ENCODE data around the gene IGSF10.
"Not testable (repeated sequence)": the region's sequence is repeated elsewhere in the genome, so short reads cannot be mapped to it uniquely, and the experiment has no call there.

The IGSF10 gene

GRCh38 chr3:151460774-151461450 lies at the start of gene IGSF10:
IGSF10 (minus strand) TSS chr3:151461061; CDS start chr3:151458709, 2,352 bp downstream.
- DNase-seq (ENCODE audit: extremely low spot score, insufficient read length, low read depth) (no peak), FAIRE-seq (no peak)

- not testable (repeated sequence) for FAIRE-seq; DNase-seq (ENCODE audit: extremely low spot score, insufficient read length, low read depth)
Observed at GRCh38 chr3:151509468-151510135, 48.7 kb upstream of the IGSF10 start.

GRCh38 chr3:151504606-151505005 lies 43.7 kb upstream of the IGSF10 start:
- FAIRE-seq (no peak), DNase-seq (ENCODE audit: extremely low spot score, insufficient read length, low read depth) (no peak)

- FAIRE-seq (no peak), DNase-seq (ENCODE audit: extremely low spot score, insufficient read length, low read depth) (no peak)
Observed at GRCh38 chr3:151503074-151503473, 42.2 kb upstream of the IGSF10 start.

- FAIRE-seq (no peak), DNase-seq (ENCODE audit: extremely low spot score, insufficient read length, low read depth) (no peak)
Observed at GRCh38 chr3:151501923-151502632, 41.2 kb upstream of the IGSF10 start.

GRCh38 chr3:151501171-151501922 lies 40.5 kb upstream of the IGSF10 start:
- DNase-seq (ENCODE audit: extremely low spot score, insufficient read length, low read depth): no peak
- FAIRE-seq: no peak

GRCh38 chr3:151499168-151499567 lies 38.3 kb upstream of the IGSF10 start:
- FAIRE-seq: no peak

GRCh38 chr3:151491525-151491924 lies 30.7 kb upstream of the IGSF10 start:
- FAIRE-seq: no peak
- DNase-seq (ENCODE audit: extremely low spot score, insufficient read length, low read depth): no peak

More at GRCh38 chr3:151499168-151499567, 38.3 kb upstream of the IGSF10 start:
- no peak for DNase-seq (ENCODE audit: extremely low spot score, insufficient read length, low read depth)

- FAIRE-seq; DNase-seq (ENCODE audit: extremely low spot score, insufficient read length, low read depth): not testable (repeated sequence)
Observed at GRCh38 chr3:151487833-151488232, 27.0 kb upstream of the IGSF10 start.

- FAIRE-seq (no peak), DNase-seq (ENCODE audit: extremely low spot score, insufficient read length, low read depth) (no peak)
Observed at GRCh38 chr3:151483961-151484520, 23.2 kb upstream of the IGSF10 start.

- FAIRE-seq: no peak
- no peak for DNase-seq (ENCODE audit: extremely low spot score, insufficient read length, low read depth)
Observed at GRCh38 chr3:151483488-151483887, 22.6 kb upstream of the IGSF10 start.

GRCh38 chr3:151480492-151480891 lies 19.6 kb upstream of the IGSF10 start:
- FAIRE-seq (no peak), DNase-seq (ENCODE audit: extremely low spot score, insufficient read length, low read depth) (no peak)

- DNase-seq (ENCODE audit: extremely low spot score, insufficient read length, low read depth) (no peak), FAIRE-seq (no peak)
Observed at GRCh38 chr3:151479452-151479851, 18.6 kb upstream of the IGSF10 start.

- DNase-seq (ENCODE audit: extremely low spot score, insufficient read length, low read depth): no peak
- no peak for FAIRE-seq
Observed at GRCh38 chr3:151478335-151478697, 17.5 kb upstream of the IGSF10 start.

GRCh38 chr3:151477591-151478334 lies 16.9 kb upstream of the IGSF10 start:
- FAIRE-seq (no peak), DNase-seq (ENCODE audit: extremely low spot score, insufficient read length, low read depth) (no peak)

GRCh38 chr3:151476344-151477018 lies 15.6 kb upstream of the IGSF10 start:
- FAIRE-seq (no peak), DNase-seq (ENCODE audit: extremely low spot score, insufficient read length, low read depth) (no peak)

- DNase-seq (ENCODE audit: extremely low spot score, insufficient read length, low read depth) (no peak), FAIRE-seq (peak; percentile 65)
Observed at GRCh38 chr3:151468284-151468917, 7.5 kb upstream of the IGSF10 start.

- DNase-seq (ENCODE audit: extremely low spot score, insufficient read length, low read depth): no peak
- FAIRE-seq: no peak
Observed at GRCh38 chr3:151467069-151467468, 6.2 kb upstream of the IGSF10 start.

Data from GM18507 (cell line).